Activated CD8-positive, alpha-beta memory T cell treated with anti-CD3 and anti-CD28 coated beads for 4 hours (primary cell): Measurements from ENCODE around the gene MAPK4.
"Not testable (repeated sequence)": the region's sequence is repeated elsewhere in the genome, so short reads cannot be mapped to it uniquely, and the experiment has no call there.

Experiments used
- DNase-seq, 2 donors: peaks; one replicate each; pipeline ENCODE4 v3.0.0-alpha.2; 2020; ENCODE audit warnings: low read depth in 2 of 2

MAPK4 gene

DNA sequence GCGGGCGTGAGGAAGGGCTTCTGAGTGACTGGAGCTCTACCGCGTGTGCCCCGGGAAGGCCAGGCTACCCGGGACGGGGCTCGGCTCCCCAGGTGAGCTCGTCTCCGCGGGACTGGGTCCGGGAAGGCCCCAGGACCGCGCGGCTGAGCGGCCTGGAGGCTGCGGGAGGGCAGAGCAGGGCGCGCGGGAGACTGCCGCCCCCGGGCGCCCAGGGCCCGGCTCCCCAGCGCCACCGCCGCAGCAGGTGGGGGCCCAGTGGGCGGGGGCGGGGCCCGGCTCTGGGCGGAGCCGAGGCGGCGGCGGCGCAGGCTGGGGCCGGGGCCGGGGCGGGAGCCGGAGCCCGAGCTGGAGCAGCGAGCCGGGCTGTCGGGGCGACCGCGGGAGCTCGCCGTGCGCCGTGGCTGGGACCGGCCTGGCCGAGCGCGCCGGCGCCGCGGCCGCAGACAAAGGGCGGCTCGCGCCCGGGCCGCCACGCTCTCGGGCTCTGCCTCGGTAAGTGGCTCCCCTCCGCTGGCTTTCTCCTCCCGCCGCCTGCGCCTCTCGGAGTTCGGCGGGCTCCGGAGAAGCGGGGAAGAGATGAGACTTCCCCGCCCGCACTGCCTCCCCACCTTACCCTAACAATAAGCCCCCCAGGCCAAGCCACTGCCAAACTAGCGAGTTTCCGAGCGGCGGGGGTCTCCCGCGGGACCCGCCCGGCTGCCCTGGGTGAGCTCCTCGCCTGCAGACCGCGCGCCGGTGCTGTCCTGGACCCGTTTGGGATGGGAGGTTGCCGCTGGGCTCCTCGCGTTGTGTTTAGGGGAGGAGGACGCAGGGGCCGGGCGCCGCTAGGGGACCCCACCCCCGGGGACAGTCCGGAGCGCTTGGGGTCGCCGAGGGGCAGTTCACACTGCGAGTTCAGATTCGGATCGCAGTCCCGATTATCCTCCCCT, at the start of gene MAPK4:
Gene MAPK4, plus strand, starts transcription at position 336 of the 929 bp plus-strand sequence. CDS start 103,872 bp downstream, outside the sequence.
- DNase-seq = no peak

DNA sequence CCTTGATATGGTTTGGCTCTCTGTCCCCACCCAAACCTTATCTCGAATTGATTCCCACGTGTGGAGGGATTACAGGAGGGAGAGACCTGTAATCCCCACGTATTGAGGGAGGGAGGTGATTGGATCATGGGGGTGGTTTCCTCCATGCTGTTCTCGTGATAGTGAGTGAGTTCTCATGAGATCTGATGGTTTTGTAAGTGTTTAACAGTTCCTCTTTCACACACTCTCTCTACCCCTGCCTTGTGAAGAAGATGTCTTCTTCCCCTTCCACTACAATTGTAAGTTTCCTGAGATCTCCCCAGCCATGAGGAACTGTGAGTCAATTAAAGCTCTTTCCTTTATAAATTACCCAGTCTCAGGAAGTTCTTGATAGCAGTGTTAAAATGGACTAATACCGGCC, 42.6 kb upstream of the MAPK4 start:
- DNase-seq = not testable (repeated sequence)

DNA sequence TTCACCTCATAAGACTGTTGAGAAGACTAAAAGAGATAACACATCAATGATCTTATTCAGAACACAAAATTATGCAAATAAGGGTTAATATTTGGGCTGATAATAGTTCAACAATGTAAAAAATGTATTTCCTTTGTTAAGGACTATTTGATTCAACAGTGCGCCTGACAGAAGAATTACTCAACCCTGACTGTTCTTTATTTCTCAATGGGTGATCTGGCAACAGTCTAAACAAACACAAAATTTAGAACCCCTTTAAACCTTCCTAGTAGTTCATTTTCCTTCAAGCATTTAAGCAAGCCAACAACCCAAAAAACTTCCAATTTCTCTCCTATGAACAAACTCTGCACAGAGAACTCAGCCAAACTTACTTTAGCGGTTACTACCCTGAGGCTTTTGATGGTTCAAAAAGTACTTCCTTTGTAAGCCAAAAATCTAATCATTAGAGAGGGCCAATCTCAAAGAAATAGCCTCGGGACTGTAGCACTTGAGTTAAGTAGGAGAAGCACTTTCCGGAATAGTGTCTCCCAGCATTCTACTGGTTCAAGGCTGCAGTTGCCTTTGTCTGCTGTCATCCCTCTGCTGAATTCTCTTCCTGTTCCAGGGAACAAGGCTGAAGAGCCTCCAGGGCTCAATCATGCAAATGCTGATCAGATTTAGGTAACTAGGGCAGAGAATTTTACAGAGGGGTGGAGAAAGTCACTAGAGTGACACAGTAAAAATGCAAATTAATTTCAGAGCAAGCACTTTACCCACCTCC, 40.9 kb upstream of the MAPK4 start:
- DNase-seq = no peak

GRCh38 chr18:50523165-50523564, 36.7 kb upstream of the MAPK4 start:
- DNase-seq = no peak

DNA sequence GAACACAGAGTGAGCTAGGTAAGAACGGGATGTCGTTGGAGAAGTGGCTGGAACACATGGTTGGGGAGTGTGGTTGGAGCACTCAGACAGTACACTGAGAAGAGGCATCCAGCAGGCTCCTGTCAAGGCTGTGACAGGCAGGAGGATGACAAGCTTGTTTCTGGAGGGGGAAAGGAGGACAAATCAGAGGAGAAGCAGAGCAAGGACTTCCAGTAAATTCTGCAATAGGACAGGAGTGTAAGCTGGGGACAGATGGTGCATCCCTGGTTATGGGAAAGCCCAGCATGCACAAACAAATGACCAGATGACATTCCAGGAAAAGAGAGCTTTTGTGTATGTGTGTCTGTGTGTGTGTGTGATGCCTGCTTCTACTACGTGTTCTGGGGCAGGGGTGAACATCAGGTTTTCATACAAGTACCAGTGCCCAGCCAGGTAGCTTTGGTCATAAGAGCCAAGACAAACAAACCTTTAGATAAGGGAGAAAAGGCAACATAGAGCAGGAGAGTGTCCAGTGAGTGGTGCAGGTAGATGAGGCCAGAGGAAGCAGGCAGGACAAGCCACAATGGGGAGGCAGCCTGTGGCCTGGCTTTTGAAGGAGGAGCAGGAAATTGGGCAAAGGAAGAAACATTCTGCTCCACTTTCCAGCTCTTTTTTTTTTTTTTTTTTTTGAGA, 32.1 kb upstream of the MAPK4 start:
- DNase-seq = no peak

- no peak for DNase-seq
Observed at GRCh38 chr18:50528806-50529205, 31.1 kb upstream of the MAPK4 start.

GRCh38 chr18:50533822-50534221, 26.1 kb upstream of the MAPK4 start:
- DNase-seq = not testable (repeated sequence)

DNA sequence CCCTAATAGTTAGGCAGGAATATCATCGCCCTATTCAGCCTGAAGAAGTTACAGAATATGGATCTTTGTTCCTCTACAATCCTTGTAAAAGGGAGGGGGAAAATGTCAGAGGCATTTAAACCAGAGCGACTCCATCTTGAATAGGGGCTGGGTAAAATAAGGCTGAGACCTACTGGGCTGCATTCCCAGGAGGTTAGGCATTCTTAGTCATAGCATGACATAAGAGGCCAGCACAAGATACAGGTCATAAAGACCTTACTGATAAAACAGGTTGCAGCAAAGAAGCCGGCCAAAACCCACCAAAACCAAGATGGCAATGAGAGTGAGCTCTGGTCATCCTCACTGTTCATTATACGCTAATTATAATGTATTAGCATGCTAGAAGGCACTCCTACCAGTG, 15.4 kb upstream of the MAPK4 start:
- DNase-seq = not testable (repeated sequence)

DNA sequence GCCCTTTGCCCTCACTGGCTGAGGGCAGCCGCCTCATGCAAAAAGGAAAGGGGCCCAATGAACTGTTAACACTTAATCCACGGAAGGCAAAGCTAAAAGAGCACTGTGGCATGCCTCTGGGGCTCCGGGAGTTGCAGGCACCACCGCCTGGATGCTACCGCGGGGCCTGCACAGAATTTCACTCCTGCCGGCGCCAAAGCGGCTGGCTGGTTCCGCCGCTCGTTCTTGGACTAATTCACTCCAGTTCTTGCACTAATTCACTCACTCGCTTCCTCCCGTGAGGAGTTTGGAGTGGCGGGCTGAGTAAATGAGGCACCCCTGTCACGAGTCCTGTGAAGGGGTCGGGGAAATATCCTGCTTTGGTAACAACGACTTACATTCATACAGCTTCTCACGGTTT, 14.0 kb upstream of the MAPK4 start:
- DNase-seq = no peak

- DNase-seq = no peak
Observed at GRCh38 chr18:50548160-50548559, 11.7 kb upstream of the MAPK4 start.

DNA sequence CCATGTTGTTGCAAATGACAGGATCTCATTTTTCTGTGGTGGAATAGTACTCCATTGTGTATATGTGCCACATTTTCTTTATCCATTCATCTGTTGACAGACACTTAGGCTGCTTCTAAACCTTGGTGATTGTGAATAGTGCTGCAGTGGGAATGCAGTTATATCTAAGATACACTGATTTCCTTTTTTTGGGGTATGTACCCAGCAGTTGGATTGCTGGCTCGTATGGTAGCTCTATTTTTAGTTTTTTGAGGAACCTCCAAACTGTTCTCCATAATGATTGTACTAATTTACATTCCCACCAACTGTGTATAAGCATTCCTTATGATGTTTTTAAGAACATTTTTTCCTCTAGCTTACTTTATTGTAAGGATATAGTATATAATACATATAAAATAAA, 8.2 kb upstream of the MAPK4 start:
- not testable (repeated sequence) for DNase-seq

DNA sequence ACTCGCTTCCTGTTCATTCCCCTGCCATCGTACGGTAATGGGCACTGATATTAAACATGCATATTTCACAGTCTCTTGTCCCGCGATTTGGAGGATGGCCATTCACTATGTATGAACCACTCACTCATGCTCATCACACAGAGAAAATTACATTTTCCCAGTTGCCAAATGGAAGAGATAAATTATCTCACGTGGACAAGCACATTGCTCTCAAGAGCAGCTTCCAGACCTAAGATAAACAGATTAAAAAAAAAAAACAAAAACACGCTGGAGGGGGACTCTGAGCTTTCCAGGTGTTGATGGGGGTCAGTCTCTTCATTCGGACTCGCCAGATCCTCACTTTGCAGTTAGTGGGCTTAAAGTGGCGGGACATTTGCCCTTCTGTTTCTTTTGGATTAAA, 1.7 kb upstream of the MAPK4 start:
- DNase-seq = no peak

GRCh38 chr18:50558948-50559751, 737 bp upstream of the MAPK4 start:
- DNase-seq = no peak

DNA sequence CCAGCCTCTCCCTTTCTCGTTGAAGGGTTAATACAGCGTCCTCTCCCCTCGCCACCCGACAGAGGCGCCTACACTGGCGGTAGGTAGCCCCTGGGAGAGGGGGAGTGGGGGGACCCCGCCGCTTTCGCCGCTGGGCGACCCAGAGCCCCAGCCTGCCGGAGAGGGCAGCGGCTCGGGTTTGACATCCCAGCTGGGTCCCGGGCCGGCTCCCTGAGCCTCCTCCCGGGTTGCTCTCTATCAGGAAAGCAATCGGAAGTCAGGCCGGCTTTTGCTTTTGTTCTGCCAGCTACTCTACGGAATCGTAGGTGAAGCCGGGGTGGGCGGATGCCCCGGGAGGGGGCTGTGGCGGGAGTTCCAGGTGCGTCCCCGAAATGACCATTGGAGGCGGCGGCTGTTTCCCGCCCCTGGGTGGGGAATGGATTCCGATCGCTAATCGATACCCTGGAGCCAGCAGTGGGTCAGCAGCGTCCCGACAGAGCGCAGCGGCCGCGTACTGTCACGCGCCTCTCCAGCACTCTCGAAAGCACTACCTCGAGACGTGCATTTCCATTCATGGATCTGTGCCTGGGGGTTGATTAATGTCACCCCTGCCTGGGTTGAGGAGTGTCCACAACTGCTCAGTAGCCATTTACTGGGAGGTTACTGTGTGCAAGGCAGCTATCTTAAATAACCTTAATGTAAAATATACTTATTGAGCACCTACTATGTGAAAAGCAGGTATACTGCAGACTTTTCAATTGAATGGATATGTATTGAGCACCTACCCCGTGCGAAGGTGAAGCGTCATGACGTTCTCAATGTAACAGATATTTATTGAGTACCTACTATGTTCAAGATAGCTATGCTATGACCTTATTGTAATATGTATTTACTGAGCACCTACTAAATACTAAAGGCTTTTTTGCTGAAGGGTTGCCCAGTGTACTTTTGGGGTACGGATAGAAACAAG, 1.1 kb downstream of the MAPK4 start:
- no peak for DNase-seq

GRCh38 chr18:50562258-50562657, 2.4 kb downstream of the MAPK4 start:
- not testable (repeated sequence) for DNase-seq

DNA sequence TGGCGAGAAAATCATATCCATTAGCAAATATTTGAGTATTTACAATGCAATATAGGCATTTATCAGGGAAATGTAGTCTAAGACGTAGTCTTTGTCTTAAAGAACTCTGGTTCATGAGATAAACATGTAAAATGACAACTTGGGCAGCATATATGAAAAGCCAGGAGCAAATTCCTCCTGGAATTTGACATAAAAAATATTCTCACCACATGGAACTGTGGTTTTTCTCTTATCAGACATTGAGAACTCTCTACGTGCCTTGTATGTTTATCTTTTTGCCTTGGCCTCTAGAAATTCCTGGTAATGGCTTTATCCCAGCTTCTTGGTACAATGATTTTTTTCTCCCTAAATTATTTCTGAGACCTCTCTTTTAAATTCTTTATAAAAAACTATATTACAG, 2.8 kb downstream of the MAPK4 start:
- no peak for DNase-seq

DNA sequence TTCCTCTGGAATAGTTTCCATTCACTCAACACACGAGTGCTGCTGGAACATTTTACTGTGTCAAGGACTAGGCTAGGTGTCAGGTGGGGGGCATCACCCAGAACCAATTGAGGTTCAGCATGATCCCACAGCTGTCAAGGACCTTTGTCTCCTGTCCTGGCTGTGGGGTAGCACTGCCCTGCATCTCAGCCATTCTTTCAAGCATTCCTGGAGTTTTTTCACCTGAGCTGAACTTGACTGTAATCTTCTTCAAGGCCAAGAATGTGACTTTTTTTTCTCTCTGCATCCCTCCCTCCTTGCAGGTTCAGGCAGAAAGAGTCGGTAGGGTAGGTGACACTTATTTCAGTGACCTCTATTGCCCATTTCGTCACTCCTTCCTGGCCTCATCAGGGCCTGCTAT, 3.5 kb downstream of the MAPK4 start:
- no peak for DNase-seq

- no peak for DNase-seq
Observed at GRCh38 chr18:50569930-50570329, 10.0 kb downstream of the MAPK4 start.

DNA sequence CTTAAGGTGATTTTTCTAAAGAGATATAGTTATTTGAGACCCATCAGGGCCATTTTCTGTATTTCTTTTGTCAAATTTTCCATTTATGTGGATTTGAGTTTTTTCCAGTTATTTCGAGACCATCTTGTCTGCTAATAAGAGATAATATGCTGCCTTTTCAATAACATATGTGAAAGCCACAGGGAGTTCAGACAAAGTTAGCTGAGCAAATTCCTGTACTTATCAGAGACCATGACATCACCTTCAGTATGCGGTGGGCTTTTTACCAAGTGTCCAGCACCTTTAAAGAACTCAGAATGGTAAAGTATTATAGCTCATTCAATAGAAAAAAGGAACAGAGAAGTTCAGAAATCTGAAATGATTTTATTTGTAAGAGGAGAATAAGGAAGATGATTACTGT, 11.7 kb downstream of the MAPK4 start:
- DNase-seq = no peak

DNA sequence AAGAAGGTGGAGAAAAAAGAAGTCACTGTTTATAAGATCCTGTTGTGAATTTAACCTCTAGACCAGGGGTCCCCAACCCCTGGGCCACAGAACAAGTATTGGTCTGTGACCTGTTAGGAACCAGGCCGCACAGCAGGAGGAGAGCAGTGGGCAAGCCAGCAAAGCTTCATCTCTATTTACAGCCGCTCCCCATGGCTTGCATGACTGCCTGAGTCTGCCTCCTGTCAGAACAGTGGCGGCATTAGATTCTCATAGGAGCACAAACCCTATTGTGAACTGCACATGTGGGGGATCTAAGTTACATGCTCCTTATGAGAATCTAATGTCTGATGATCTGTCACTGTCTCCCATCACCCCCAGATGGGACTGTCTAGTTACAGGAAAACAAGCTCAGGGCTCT, 13.3 kb downstream of the MAPK4 start:
- not testable (repeated sequence) for DNase-seq
